Measurements from ENCODE around the gene NOL3.

Gene NOL3

DNA sequence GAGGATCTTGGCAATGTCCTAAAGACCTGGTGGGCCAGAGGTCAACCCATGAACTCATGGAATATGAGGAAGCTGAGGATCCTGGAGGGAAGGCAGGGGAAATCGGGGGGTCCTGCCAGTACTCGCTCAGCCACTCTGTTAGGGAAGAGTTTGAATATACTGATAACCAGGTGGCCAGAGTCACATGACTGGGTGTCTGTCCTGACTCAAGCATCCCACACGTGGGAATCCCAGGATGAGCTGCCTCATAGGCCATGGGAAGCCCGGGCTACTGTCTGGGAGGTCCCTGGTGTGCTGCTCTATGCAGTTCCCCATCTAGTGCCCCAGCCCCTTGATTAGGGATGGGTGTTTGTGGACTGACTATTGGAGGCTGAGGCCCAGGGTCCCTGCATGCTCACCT is 18.0 kb downstream of the NOL3 start:
- Histone ChIP-seq H3K27ac (replicated peaks) (no peak overlapping the region), H3K4me3 (replicated peaks; ENCODE audit: insufficient read depth, low read length) (no peak overlapping the region), H3K27me3 (ENCODE audit: insufficient read depth, poor library complexity, severe bottlenecking) (peaks cover 7% of the 10 kb centered on the region)
- no peak for TF ChIP-seq GABPA (IDR thresholded peaks at IDR 0.05; ENCODE audit: low read depth)
- TF ChIP-seq SPI1 (IDR thresholded peaks at IDR 0.05; ENCODE audit: borderline replicate concordance, low read depth) = no peak
- TF ChIP-seq, protein P1, sequence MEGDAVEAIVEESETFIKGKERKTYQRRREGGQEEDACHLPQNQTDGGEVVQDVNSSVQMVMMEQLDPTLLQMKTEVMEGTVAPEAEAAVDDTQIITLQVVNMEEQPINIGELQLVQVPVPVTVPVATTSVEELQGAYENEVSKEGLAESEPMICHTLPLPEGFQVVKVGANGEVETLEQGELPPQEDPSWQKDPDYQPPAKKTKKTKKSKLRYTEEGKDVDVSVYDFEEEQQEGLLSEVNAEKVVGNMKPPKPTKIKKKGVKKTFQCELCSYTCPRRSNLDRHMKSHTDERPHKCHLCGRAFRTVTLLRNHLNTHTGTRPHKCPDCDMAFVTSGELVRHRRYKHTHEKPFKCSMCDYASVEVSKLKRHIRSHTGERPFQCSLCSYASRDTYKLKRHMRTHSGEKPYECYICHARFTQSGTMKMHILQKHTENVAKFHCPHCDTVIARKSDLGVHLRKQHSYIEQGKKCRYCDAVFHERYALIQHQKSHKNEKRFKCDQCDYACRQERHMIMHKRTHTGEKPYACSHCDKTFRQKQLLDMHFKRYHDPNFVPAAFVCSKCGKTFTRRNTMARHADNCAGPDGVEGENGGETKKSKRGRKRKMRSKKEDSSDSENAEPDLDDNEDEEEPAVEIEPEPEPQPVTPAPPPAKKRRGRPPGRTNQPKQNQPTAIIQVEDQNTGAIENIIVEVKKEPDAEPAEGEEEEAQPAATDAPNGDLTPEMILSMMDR (IDR thresholded peaks at IDR 0.05; ENCODE audit: insufficient read depth, low read length) = no peak
- TF ChIP-seq POLR2AphosphoS5 (IDR thresholded peaks at IDR 0.05; ENCODE audit: low read depth) = no peak
- no peak for DNase-seq (ENCODE audit: low read depth in 1 of 2, low spot score in 1 of 2)

DNA sequence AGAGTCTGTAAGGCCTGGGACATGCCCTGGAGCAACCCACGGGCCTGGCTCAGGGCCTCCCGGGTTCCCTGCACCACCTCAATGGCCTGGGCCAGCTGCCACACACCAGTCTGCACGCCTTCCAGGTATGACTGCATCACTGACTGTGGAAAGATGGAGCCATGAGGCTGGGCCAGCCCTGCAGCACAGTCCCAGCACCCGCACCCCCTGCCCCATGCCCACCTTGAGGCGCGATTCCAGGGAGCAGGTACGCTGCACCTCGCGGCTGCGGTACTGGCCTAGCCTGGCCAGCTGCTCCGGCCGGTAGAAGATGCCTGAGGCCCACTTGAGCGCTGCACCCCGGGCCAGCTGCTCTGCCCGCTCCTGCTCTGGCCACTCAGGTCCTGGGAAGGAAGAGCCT is 18.5 kb downstream of the NOL3 start:
- no peak overlapping the region for H3K4me3 ChIP-seq (replicated peaks; ENCODE audit: insufficient read depth, low read length)
- H3K27ac ChIP-seq (replicated peaks) = no peak overlapping the region
- DNase-seq (ENCODE audit: low read depth in 1 of 2, low spot score in 1 of 2) = no peak
- TF ChIP-seq, protein P2, sequence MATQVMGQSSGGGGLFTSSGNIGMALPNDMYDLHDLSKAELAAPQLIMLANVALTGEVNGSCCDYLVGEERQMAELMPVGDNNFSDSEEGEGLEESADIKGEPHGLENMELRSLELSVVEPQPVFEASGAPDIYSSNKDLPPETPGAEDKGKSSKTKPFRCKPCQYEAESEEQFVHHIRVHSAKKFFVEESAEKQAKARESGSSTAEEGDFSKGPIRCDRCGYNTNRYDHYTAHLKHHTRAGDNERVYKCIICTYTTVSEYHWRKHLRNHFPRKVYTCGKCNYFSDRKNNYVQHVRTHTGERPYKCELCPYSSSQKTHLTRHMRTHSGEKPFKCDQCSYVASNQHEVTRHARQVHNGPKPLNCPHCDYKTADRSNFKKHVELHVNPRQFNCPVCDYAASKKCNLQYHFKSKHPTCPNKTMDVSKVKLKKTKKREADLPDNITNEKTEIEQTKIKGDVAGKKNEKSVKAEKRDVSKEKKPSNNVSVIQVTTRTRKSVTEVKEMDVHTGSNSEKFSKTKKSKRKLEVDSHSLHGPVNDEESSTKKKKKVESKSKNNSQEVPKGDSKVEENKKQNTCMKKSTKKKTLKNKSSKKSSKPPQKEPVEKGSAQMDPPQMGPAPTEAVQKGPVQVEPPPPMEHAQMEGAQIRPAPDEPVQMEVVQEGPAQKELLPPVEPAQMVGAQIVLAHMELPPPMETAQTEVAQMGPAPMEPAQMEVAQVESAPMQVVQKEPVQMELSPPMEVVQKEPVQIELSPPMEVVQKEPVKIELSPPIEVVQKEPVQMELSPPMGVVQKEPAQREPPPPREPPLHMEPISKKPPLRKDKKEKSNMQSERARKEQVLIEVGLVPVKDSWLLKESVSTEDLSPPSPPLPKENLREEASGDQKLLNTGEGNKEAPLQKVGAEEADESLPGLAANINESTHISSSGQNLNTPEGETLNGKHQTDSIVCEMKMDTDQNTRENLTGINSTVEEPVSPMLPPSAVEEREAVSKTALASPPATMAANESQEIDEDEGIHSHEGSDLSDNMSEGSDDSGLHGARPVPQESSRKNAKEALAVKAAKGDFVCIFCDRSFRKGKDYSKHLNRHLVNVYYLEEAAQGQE (IDR thresholded peaks at IDR 0.05; ENCODE audit: insufficient replicate concordance, low read depth) = no peak
- H3K27me3 ChIP-seq (ENCODE audit: insufficient read depth, poor library complexity, severe bottlenecking) = peaks cover 7% of the 10 kb centered on the region

DNA sequence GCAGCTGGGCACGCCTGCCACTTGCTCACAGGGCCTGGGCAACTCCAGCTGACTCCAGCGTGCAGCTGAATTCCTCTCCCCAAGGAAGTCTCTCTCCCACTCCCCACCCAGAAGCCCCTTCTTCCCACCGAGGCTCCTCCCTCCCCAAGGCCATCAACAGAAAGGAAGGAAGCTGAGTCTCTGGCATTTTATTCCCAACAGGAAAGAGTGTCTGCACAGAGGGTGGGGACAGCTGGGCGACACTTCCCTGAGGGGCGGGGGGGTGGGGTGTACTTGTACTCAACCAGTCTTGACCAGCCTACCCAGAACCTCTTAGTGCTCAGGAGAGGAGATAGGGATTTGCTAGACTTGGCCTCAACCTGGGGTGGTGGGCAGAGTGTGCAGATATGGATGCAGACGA is 19.7 kb downstream of the NOL3 start, which contains the start of gene EXOC3L1:
Gene EXOC3L1 (minus strand): TSS at position 96 of the 400 bp plus-strand sequence. CDS start 460 bp downstream, outside the sequence.
- Histone ChIP-seq H3K27me3 (ENCODE audit: insufficient read depth, poor library complexity, severe bottlenecking) (peaks cover 2% of the 10 kb centered on the region), H3K27ac (replicated peaks) (no peak within 1 kb of the TSS), H3K4me3 (replicated peaks; ENCODE audit: insufficient read depth, low read length) (no peak within 1 kb of the TSS)
- no peak for DNase-seq (ENCODE audit: low read depth in 1 of 2, low spot score in 1 of 2)
- no peak for TF ChIP-seq SPI1 (IDR thresholded peaks at IDR 0.05; ENCODE audit: borderline replicate concordance, low read depth)
- TF ChIP-seq, protein P1 (IDR thresholded peaks at IDR 0.05; ENCODE audit: insufficient read depth, low read length) = no peak
- no peak for TF ChIP-seq GABPA (IDR thresholded peaks at IDR 0.05; ENCODE audit: low read depth)
- TF ChIP-seq, protein P2 (IDR thresholded peaks at IDR 0.05; ENCODE audit: insufficient replicate concordance, low read depth) = no peak
- TF ChIP-seq POLR2AphosphoS5 (IDR thresholded peaks at IDR 0.05; ENCODE audit: low read depth) = no peak

DNA sequence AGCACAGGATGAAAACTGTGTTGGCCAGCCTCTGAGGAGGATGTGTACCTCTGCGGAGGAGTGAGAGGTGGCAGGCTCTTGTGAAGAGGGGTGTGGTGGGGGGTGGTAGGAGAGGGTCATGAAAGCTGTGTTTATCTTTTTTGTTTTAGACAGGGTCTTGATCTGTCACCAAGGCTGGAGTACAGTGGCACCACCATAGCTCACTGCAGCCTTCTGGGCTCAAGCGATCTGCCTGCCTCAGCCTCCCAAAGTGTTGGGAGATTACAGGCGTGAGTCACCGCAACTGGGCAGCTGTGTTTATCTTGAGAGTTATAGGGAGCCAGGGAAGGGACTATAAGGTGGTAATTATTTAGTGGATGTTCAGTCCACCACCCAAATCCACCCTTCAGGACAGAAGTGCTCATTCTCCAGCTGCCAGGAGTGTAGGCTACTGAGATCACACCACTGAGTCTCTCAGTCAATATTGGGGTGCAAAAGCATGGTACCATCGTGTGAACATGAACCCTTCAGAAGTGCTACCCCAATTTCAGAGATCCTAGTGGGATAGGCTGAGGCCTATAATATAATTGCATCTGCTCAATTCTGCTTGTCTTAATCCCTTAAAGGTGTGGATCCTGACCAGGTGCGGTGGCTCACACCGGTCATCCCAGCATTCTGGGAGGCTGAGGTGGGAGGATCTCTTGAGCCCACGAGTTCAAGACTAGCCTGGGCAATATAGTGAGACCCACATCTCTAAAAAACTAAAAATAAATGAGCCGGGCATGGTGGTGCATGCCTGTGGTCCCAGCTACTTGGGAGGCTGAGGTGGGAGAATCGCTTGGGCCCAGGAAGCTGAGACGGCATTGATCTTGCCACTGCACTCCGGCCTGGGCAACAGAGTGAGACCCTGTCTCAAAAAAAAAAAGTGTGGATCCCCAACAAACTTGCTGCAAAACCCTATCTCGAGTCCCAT is 20.4 kb downstream of the NOL3 start:
- Histone ChIP-seq H3K4me3 (replicated peaks; ENCODE audit: insufficient read depth, low read length) (no peak overlapping the region), H3K27ac (replicated peaks) (no peak overlapping the region), H3K27me3 (ENCODE audit: insufficient read depth, poor library complexity, severe bottlenecking) (no peaks in the 10 kb centered on the region)
- TF ChIP-seq POLR2AphosphoS5 (IDR thresholded peaks at IDR 0.05; ENCODE audit: low read depth) (no peak), SPI1 (IDR thresholded peaks at IDR 0.05; ENCODE audit: borderline replicate concordance, low read depth) (no peak), GABPA (IDR thresholded peaks at IDR 0.05; ENCODE audit: low read depth) (no peak)
- TF ChIP-seq, protein P2 (IDR thresholded peaks at IDR 0.05; ENCODE audit: insufficient replicate concordance, low read depth) = no peak
- TF ChIP-seq, protein P1 (IDR thresholded peaks at IDR 0.05; ENCODE audit: insufficient read depth, low read length) = no peak
- no peak for DNase-seq (ENCODE audit: low read depth in 1 of 2, low spot score in 1 of 2)
